Astrocyte (in vitro differentiated cells and primary cell): ENCODE data around the gene MAP7.

Experiments
- CTCF ChIP-seq: IDR thresholded peaks from 2 replicates; pipeline ENCODE4 v1.5.1; 2011; ENCODE audit warnings: low read depth, mild to moderate bottlenecking, inconsistent platforms, low read length, moderate library complexity; ENCODE audit not compliant: insufficient read depth
- EZH2 ChIP-seq: IDR thresholded peaks from 2 replicates; pipeline ENCODE4 v1.6.1; 2012; ENCODE audit warnings: mild to moderate bottlenecking, low read length, inconsistent platforms; ENCODE audit not compliant: insufficient read depth

GRCh38 chr6:136359851-136360250 is 190.4 kb downstream of the MAP7 start:
- TF ChIP-seq EZH2 (no peak), CTCF (no peak)
